B cell (primary cell): ENCODE measurements around the gene RAD23B. TPM values are rescaled to one million over a fixed set of nuclear protein-coding genes. Genes with fewer than 3 reads are reported as not detected.

Experiments
- ATAC-seq: fragments of 200-7000 bp; cut with Tn5 transposase; one replicate; pipeline ENCODE4 v1.10.0; 2021; ENCODE audit warnings: low read depth, mild to moderate bottlenecking, moderate number of reproducible peaks, moderate library complexity
- CTCF ChIA-PET: fragments of 350-600 bp; sonication (Branson Sonifier 250); formaldehyde crosslinking; loops from one replicate; lab custom pipeline; 2021; ENCODE audit warnings: antibody characterized with exemption, inconsistent platforms; lab: Charles Lee
- POLR2A ChIA-PET: fragments of 350-600 bp; sonication (Branson Sonifier 250); formaldehyde crosslinking; loops from one replicate; lab custom pipeline; 2021; ENCODE audit warnings: antibody characterized with exemption; lab: Charles Lee
- DNase-seq: peaks from one replicate; pipeline ENCODE4 v3.0.0; 2013
- H2AFZ ChIP-seq: 2 replicates; pipeline ENCODE4 v1.6.1; 2012; ENCODE audit warnings: mild to moderate bottlenecking, low read depth, low read length; ENCODE audit not compliant: insufficient read depth, poor library complexity, severe bottlenecking
- H3K27ac ChIP-seq, 2 donors: 1 replicate in 1 of 2; 2 replicates in 1 of 2; pipeline ENCODE4 v1.5.1; 2012 to 2013; ENCODE audit warnings: low read length in 2 of 2, mild to moderate bottlenecking in 2 of 2, moderate library complexity in 1 of 2
- H3K27me3 ChIP-seq, 4 experiments: fragments of 200-600 bp in 1 of 4; sonication (generic) in 1 of 4; replicated peaks in 1 of 4; 1 replicate in 2 of 4; 2 replicates in 2 of 4; pipeline versions ENCODE4 v1.6.1 to v1.7.0; 2013 to 2016; ENCODE audit warnings: low read length in 3 of 4, mild to moderate bottlenecking in 2 of 4, mixed read lengths in 1 of 4, moderate library complexity in 1 of 4; ENCODE audit not compliant: insufficient read depth in 4 of 4, control insufficient read depth in 3 of 4; ENCODE audit errors: control extremely low read depth in 1 of 4
- H3K36me3 ChIP-seq, 2 experiments: replicated peaks in 1 of 2; 1 replicate in 1 of 2; 2 replicates in 1 of 2; pipeline versions ENCODE4 v1.6.1 to v1.7.1; 2013; ENCODE audit warnings: low read length in 1 of 2; ENCODE audit not compliant: insufficient read depth in 2 of 2, control insufficient read depth in 1 of 2; ENCODE audit errors: control extremely low read depth in 1 of 2, extremely low read depth in 1 of 2
- H3K4me1 ChIP-seq, 2 donors: fragments of 200-600 bp in 1 of 2; sonication (generic) in 1 of 2; 1 replicate in 1 of 2; 2 replicates in 1 of 2; pipeline versions ENCODE4 v1.5.1 to v1.6.1; 2013 to 2017; ENCODE audit warnings: low read length in 2 of 2; ENCODE audit not compliant: control insufficient read depth in 2 of 2, insufficient read depth in 2 of 2
- H3K4me2 ChIP-seq: replicated peaks from 2 replicates; pipeline ENCODE3; 2012; ENCODE audit warnings: mild to moderate bottlenecking, low read depth, low read length; ENCODE audit not compliant: poor library complexity, severe bottlenecking
- H3K4me3 ChIP-seq, 5 experiments: fragments of 200-600 bp in 1 of 5; sonication (generic) in 1 of 5; 1 replicate in 3 of 5; 2 replicates in 2 of 5; pipeline versions ENCODE4 v1.5.1 to v1.7.0; 2011 to 2016; ENCODE audit warnings: low read length in 4 of 5, mild to moderate bottlenecking in 4 of 5, low read depth in 2 of 5, control low read depth in 1 of 5, moderate library complexity in 1 of 5; ENCODE audit not compliant: insufficient read depth in 1 of 5; ENCODE audit errors: control extremely low read depth in 1 of 5, extremely low read depth in 1 of 5
- H3K79me2 ChIP-seq: fragments of 200-600 bp; sonication (generic); one replicate; pipeline ENCODE4 v1.6.0; 2016; ENCODE audit warnings: low read length; ENCODE audit not compliant: control insufficient read depth, insufficient read depth
- H3K9ac ChIP-seq: fragments of 200-600 bp; sonication (generic); 2 replicates; pipeline ENCODE4 v1.6.1; 2017; ENCODE audit warnings: mild to moderate bottlenecking, low read length, moderate library complexity
- H3K9me3 ChIP-seq, 3 donors: one replicate each; pipeline versions ENCODE4 v1.6.1 to v1.7.1; 2013; ENCODE audit warnings: low read length in 2 of 3; ENCODE audit not compliant: control insufficient read depth in 2 of 3, insufficient read depth in 1 of 3; ENCODE audit errors: control extremely low read depth in 1 of 3
- H4K20me1 ChIP-seq: 2 replicates; pipeline ENCODE4 v1.6.0; 2012; ENCODE audit warnings: mild to moderate bottlenecking, low read length; ENCODE audit not compliant: insufficient read depth, control insufficient read depth, poor library complexity, severe bottlenecking
- H3K27ac Mint-ChIP-seq: one replicate; pipeline ENCODE4 v1.8.0; 2021; ENCODE audit warnings: mixed read lengths
- H3K27me3 Mint-ChIP-seq: one replicate; pipeline ENCODE4 v1.8.0; 2021; ENCODE audit warnings: mixed read lengths
- H3K4me1 Mint-ChIP-seq: one replicate; pipeline ENCODE4 v1.8.0; 2021; ENCODE audit warnings: mixed read lengths
- H3K4me3 Mint-ChIP-seq: one replicate; pipeline ENCODE4 v1.8.0; 2021; ENCODE audit warnings: mixed read lengths
- H3K9me3 Mint-ChIP-seq: one replicate; pipeline ENCODE4 v1.8.0; 2022; ENCODE audit warnings: mixed read lengths; ENCODE audit not compliant: insufficient read depth
- EZH2 ChIP-seq: IDR thresholded peaks from 2 replicates; pipeline ENCODE4 v1.6.1; 2012; ENCODE audit warnings: borderline replicate concordance, low read depth, mild to moderate bottlenecking, moderate library complexity, low read length; ENCODE audit not compliant: insufficient read depth, poor library complexity, severe bottlenecking
- WGBS: methylation state at CpG from one replicate; pipeline ENCODE4 v1.1.5; 2013; ENCODE audit warnings: missing lambda C conversion rate; ENCODE audit not compliant: insufficient coverage; 5-methylcytosine and 5-hydroxymethylcytosine counted together
- intact Hi-C: fragments of 100-400 bp; cut with micrococcal nuclease; formaldehyde crosslinking; loops from one replicate; pipeline ENCODE4 v1.10.0; 2022
- polyA plus RNA-seq: library from polyadenylated mRNA; depleted of rRNA; stranded (reverse); fragments of >200 nt; gene quantifications from 2 replicates; pipeline ENCODE4 v1.2.3, GENCODE V29; 2012
- total RNA-seq, 2 donors: library from RNA; stranded (reverse); fragments of 120-200 nt in 1 of 2; gene quantifications; 1 replicate in 1 of 2; 2 replicates in 1 of 2; pipeline versions ENCODE4 v1.2.3 to v1.2.4, GENCODE V29; 2013 to 2022
- TF ChIP-seq, protein P1 (sequence below): fragments of 200-600 bp; IDR thresholded peaks from one replicate; pipeline ENCODE4 v1.8.0; 2022; ENCODE audit warnings: antibody characterized with exemption, mild to moderate bottlenecking

RAD23B gene
- total and polyA plus RNA-seq, 2 donors (not counting 1 experiment from before 2014, with no cell fraction given): 36.8 to 78.2 TPM

DNA sequence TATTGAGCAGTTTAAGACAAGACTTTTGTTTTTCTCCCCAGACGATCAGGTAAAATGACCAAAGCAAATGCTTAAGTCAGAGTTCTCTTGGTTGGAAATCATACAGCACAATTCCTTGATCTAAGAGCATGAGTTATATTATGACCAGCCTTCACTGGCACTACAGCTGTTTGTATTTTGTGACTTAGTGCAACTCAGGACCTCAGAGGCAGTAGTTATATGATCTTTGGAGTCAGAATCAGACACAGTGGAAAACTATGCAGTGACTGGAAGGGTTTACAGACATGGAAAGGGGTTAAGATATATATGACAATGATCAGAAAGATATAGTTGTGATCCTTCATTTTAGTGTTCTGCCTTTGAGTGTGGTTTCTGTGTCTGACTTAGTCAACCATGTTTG is 24.3 kb downstream of the RAD23B start:
- no peak overlapping the region for H2AFZ ChIP-seq
- H3K4me1 Mint-ChIP-seq: peaks cover 14% of the 10 kb centered on the region
- no peak overlapping the region for H3K4me2 ChIP-seq
- no peak overlapping the region for H3K4me3 Mint-ChIP-seq
- H3K36me3 ChIP-seq: peaks cover 9 to 65% of the 10 kb centered on the region in 2 experiments
- DNase-seq: no peak
- no peak for ATAC-seq
- H3K27ac Mint-ChIP-seq: no peak overlapping the region
- H3K9me3 Mint-ChIP-seq: no peaks in the 10 kb centered on the region
- H3K4me3 ChIP-seq: no peak overlapping the region
- no peaks in the 10 kb centered on the region for H3K4me1 ChIP-seq
- H3K27me3 Mint-ChIP-seq: no peaks in the 10 kb centered on the region
- H3K27me3 ChIP-seq: no peaks in the 10 kb centered on the region
- peaks cover 77% of the 10 kb centered on the region for H3K79me2 ChIP-seq
- no CpG with 5 or more reads among the region's 1 CpG for WGBS
- H4K20me1 ChIP-seq: peaks cover 43% of the 10 kb centered on the region
- ChIA-PET CTCF (interaction anchor here (1.3 to 1.7 kb wide), 2 partner anchors 34 to 68 kb away, joined by 6 to 8 read pairs; no protein-coding TSS in a partner anchor), POLR2A (no interaction called here)
- H3K9ac ChIP-seq: no peak overlapping the region
- no peaks in the 10 kb centered on the region for H3K9me3 ChIP-seq
- no peak for TF ChIP-seq EZH2
- TF ChIP-seq, protein P1, sequence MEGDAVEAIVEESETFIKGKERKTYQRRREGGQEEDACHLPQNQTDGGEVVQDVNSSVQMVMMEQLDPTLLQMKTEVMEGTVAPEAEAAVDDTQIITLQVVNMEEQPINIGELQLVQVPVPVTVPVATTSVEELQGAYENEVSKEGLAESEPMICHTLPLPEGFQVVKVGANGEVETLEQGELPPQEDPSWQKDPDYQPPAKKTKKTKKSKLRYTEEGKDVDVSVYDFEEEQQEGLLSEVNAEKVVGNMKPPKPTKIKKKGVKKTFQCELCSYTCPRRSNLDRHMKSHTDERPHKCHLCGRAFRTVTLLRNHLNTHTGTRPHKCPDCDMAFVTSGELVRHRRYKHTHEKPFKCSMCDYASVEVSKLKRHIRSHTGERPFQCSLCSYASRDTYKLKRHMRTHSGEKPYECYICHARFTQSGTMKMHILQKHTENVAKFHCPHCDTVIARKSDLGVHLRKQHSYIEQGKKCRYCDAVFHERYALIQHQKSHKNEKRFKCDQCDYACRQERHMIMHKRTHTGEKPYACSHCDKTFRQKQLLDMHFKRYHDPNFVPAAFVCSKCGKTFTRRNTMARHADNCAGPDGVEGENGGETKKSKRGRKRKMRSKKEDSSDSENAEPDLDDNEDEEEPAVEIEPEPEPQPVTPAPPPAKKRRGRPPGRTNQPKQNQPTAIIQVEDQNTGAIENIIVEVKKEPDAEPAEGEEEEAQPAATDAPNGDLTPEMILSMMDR: no peak
- no peak overlapping the region for H3K27ac ChIP-seq
- intact Hi-C loops: no loop called here

DNA sequence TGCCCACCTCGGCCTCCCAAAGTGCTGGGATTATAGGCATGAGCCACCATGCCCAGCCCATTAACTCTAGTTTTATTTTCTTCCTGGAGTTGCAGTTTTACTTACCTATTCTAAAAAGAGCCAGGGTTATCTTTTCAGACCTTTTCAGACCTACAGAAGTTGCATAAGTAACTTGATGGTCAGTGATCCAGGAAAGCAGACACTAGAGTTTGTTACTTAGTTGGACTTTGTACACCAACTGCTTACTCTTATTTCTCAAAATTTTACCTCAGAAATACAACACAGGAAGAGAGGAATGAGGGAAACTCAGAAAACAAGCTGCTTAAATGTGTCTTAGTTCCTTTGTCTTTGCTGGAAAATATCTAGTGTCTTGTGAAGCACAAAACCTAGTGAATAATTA is 25.4 kb downstream of the RAD23B start:
- 0% methylated on average over 1 of the region's 1 CpG for WGBS
- peaks cover 49% of the 10 kb centered on the region for H4K20me1 ChIP-seq
- H3K79me2 ChIP-seq: peaks cover 80% of the 10 kb centered on the region
- H3K4me3 Mint-ChIP-seq: no peak overlapping the region
- peaks cover 17% of the 10 kb centered on the region for H3K4me1 Mint-ChIP-seq
- no peak overlapping the region for H3K4me3 ChIP-seq
- no peak overlapping the region for H3K27ac ChIP-seq
- H3K27ac Mint-ChIP-seq: no peak overlapping the region
- ChIA-PET POLR2A (interaction anchor here (0.7 kb wide), 1 partner anchor 48 kb away, joined by 3 read pairs; no protein-coding TSS in a partner anchor), CTCF (interaction anchor here (0.8 kb wide), 1 partner anchor 34 kb away, joined by 3 read pairs; no protein-coding TSS in a partner anchor)
- H3K36me3 ChIP-seq: peaks cover 9 to 75% of the 10 kb centered on the region in 2 experiments
- H3K4me2 ChIP-seq: no peak overlapping the region
- DNase-seq: no peak
- no peak for TF ChIP-seq EZH2
- TF ChIP-seq, protein P1: no peak
- H3K9me3 ChIP-seq: no peaks in the 10 kb centered on the region
- no peaks in the 10 kb centered on the region for H3K9me3 Mint-ChIP-seq
- no peaks in the 10 kb centered on the region for H3K27me3 Mint-ChIP-seq
- H3K9ac ChIP-seq: no peak overlapping the region
- ATAC-seq: no peak
- H3K4me1 ChIP-seq: no peaks in the 10 kb centered on the region
- intact Hi-C loops: no loop called here
- no peak overlapping the region for H2AFZ ChIP-seq
- H3K27me3 ChIP-seq: no peaks in the 10 kb centered on the region
